HT-29 (cell line): ENCODE results near the gene SLC17A2. TPM values are rescaled to one million over a fixed set of nuclear protein-coding genes. Genes with fewer than 3 reads are reported as not detected.

Experiments
- DNase-seq: peaks from one replicate; pipeline ENCODE4 v3.0.0-alpha.2; 2015; ENCODE audit warnings: low spot score
- total RNA-seq: library from RNA; depleted of rRNA; stranded (reverse); fragments of >200 nt; shearing (Covaris generic); gene quantifications from 2 replicates; pipeline ENCODE4 v1.2.3, GENCODE V29; 2014; rRNA removed

Gene SLC17A2
- not detected in 2 replicates for total RNA-seq

DNA sequence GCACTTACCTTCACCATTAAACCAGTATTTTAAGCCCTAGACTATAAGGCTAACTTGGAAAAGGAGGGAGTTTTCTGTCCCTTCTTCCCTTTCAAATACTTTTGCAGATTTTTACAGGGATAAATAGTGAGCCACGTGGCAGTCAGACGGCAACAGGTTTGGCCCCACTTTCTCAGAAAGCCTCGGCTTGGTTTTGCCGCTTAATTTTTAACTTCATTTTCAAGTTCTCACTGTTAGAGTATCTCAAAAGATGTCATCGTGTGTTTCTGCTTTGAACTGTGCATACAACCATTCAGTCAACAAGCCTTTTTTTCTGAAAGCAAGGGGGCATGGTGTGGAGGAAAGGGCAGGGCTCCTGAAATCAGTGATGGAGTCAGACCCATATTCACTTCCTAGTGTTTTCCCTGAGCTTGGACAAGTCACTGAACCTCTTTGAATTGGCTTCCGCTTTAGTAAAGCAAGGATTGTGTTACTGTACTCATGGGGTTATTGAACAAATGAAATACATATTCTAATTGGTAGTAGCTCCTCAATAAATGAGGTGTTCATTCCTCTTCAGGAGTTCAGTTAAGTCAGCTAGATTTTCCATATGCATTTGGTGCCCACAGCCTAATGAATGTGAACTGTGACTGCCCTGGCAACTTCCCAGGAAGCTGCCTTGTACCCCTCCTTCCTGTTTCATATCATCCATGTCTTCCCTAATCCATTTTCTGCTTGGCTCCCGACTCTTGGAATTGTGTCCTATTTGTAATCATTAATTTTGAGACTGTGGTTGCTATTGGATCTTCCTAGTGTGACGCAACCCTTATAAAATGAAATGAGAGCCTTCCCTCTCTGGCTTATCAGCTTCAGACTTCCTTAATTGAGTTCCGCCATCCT, at the start of gene SLC17A2:
TSS of gene SLC17A2 (minus strand) at position 160 of the 879 bp plus-strand sequence. CDS start 4,895 bp downstream, outside the sequence.
- DNase-seq: no peak

GRCh38 chr6:25975923-25976560, 45.6 kb upstream of the SLC17A2 start:
- no peak for DNase-seq

GRCh38 chr6:25973923-25974555, 43.5 kb upstream of the SLC17A2 start:
- DNase-seq: no peak

GRCh38 chr6:25972902-25973301, 42.4 kb upstream of the SLC17A2 start:
- DNase-seq: no peak

- DNase-seq: no peak
These were observed 41.6 kb upstream of the SLC17A2 start for GRCh38 chr6:25972128-25972527.

DNA sequence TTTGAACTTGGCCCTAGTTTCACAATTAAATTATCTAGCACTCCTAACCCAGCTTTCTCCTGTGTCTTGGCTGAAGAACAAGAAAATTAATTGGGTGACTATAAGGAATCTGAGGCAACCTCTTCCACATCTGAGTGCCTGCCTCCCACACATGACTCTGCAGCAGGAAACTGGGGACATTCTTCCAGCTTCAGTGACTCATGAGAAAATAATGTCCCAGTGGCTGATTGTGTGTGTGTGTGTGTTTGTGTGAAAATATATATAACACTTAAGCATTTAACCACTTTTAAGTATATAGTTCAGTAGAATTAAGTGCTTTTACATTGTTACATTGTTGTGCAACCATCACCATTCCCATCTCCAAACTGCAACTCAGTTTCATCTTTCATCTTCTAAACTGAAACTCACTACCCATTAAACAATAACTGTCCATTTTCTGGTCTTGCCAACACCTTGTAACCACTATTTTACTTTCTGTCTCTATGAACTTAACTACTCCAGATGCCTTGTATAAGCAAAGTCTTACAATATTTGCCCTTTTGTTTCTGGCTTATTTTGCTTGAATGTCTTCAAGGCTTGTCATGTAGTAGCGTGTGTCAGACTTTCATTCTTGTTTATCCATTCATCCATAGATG, 40.8 kb upstream of the SLC17A2 start:
- peak; percentile 65 for DNase-seq

DNA sequence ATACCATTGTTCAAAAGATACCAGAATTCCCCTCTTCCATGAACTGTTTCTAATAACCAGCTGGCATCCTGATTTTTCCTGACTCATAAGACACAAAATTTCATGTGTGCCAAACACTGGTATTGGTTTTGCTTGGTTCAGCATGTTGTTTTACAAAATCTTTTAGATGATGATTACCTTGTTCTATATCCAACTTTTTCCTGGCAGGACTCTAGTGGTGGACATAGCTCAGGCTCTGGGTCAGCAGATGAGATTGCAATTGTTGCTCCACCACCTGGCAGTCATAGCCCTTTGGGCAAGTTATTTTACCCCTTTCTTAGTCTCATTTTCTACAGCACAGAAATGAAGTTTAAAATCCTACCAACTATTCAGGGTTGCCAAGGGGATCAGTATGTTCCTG, 38.3 kb upstream of the SLC17A2 start:
- no peak for DNase-seq

GRCh38 chr6:25966711-25967110, 36.2 kb upstream of the SLC17A2 start:
- no peak for DNase-seq

- no peak for DNase-seq
These were observed 34.6 kb upstream of the SLC17A2 start for GRCh38 chr6:25965058-25965457.

GRCh38 chr6:25963426-25964123, 33.1 kb upstream of the SLC17A2 start:
- DNase-seq: peak; percentile 70

- peak; percentile 79 for DNase-seq
These were observed 31.9 kb upstream of the SLC17A2 start, which contains the start of gene TRIM38 for GRCh38 chr6:25962149-25963127. Gene TRIM38, plus strand, starts transcription at chr6:25962802. Its CDS starts 3,721 bp downstream, at chr6:25966523.

GRCh38 chr6:25961619-25962148, 31.2 kb upstream of the SLC17A2 start:
- no peak for DNase-seq

GRCh38 chr6:25960734-25961133, 30.2 kb upstream of the SLC17A2 start:
- no peak for DNase-seq

DNA sequence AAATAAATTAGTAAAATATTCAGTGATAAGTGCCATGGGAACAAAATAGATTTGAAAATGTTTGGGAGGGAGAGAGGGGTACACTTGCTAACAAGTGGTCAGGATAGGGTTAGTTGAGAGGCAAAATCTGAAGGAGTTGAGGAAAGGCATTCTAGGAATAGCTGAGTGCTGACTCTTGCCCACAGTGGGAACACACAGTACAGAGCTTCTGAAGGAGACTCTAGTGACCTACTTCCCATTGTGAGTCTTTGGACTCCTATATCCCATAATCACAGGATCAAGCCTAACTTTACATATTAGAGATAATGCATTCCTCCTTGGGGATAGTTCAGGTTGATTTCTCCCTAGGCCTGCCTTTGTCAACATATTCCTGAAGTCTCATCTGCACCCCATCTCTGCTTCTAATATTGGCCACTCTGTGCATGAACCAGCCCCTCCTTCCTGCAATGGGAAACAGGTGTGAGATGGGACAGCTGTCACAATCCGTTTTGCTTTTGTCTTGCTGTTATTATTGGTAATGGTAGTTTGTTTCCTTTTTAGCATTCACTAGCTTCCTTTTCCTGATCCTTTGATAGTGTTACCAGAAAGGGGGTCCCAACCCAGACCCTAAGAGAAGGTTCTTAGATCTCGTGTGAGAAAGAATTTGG, 29.5 kb upstream of the SLC17A2 start:
- no peak for DNase-seq

- no peak for DNase-seq
These were observed 28.2 kb upstream of the SLC17A2 start for GRCh38 chr6:25958700-25959162.

GRCh38 chr6:25956226-25956625, 25.7 kb upstream of the SLC17A2 start:
- DNase-seq: no peak

GRCh38 chr6:25954756-25955155, 24.3 kb upstream of the SLC17A2 start:
- DNase-seq: no peak

DNA sequence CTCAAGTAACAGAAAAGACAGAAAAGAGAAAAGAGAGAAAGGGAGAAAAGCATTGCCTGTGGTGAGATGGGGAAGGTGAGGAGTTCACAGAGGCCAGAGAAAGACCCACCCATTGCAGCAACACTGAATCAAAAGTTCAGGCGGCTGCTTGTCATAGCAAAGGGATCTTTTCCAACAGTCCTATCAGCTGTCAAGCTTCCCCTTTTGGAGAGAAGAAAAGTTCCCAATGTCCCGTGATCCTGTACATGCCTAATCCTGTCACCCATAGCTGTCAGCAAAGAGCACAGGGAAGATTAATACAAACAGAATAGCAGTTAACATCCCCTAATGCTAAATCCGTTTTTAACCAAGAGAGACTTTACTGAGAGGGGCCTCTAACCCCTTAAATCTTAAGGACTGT, 23.2 kb upstream of the SLC17A2 start:
- DNase-seq: no peak

DNA sequence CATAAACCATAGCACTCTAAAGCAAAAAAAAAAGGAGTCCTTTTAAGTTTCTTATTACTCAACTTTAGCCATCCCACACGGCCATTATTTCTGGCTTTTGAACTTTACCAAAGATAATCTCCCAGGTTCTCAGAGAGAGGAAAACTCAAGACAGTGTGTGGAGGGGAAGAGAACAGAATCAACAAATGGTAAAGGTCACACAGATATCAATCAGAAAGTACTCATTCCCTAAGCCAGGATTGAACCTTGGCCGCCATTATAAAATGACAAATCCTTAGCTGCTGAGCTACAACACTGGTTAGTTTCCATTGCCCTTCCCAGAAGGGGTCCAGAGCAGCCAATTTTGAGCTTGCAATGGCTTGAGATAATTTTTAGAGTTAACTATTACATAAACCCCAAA, 22.0 kb upstream of the SLC17A2 start:
- no peak for DNase-seq
